H4 (cell line): ENCODE data around the gene TNKS2. TPM values are rescaled to one million over a fixed set of nuclear protein-coding genes. Genes with fewer than 3 reads are reported as not detected.
"Not testable (repeated sequence)": the region's sequence is repeated elsewhere in the genome, so short reads cannot be mapped to it uniquely, and the experiment has no call there.

Experiments
- DNase-seq: peaks from one replicate; pipeline ENCODE4 v3.0.0-alpha.2; 2015; ENCODE audit warnings: low spot score
- total RNA-seq: library from RNA; depleted of rRNA; stranded (reverse); fragments of >200 nt; shearing (Covaris generic); gene quantifications from 2 replicates; pipeline ENCODE4 v1.2.3, GENCODE V29; 2014

The TNKS2 gene
- total RNA-seq, 1 experiment from 2014 or later, result 13.1 TPM

DNA sequence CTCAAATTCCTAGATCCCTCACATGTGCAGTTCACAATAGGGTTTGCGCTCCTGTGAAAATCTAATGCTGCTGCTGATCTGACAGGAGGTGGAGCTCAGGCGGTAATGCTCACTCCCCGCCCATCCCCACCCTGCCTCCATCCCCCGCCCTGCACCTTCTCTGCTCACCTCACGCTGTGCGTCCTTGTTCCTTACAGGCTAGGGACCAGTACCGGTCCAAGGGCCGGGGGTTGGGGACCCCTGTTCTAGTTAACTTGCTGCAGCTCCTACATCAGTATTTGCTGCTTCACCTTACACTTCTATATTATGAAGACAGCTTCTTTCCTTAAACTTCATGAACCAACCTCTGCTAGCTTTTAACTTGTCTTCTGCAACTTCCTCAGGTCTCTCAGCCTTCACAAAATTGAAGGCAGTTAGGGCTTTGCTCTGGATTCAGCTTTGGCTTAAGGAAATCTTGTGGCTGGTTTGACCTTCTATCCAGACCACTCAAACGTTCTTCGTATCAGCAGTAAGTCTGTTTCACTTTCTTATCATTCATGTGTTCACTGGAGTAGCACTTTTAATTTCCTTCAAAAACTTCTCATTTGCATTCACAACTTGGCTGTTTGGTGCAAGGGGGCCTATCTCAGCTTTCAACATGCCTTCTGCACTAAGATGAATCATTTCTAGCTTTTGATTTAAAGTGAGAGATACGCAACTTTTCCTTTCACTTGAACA lies 1.7 kb upstream of the TNKS2 start:
- no peak for DNase-seq

DNA sequence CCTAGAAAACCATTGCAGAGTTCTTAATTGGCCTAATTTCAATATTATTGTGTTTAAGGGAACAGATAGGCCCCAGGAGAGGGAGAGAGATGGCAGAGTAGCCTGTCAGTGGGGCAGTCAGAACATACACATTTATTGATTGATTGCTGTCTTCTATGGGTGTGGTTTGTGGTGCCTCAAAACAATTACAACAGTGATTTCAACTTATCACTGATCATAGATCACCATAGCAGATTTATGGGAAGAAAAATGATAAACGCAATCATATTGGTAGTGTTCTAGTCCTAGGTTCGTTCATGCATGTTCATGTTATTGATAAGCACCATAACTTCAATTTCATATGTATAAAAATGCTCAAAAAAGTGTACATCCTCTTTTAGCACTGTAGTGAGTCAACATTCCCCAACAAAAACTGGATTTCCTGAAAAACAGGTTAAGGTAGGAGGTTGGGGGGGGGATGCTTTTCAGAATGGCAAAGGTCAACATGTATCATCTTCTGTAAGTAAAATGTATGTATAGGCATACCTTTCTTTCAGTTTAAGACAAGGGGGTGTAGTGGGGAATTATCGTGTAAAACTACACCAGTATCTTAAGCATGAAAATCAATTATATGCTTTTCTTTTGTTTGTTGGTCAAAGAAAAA lies 1.1 kb upstream of the TNKS2 start:
- DNase-seq, result no peak

DNA sequence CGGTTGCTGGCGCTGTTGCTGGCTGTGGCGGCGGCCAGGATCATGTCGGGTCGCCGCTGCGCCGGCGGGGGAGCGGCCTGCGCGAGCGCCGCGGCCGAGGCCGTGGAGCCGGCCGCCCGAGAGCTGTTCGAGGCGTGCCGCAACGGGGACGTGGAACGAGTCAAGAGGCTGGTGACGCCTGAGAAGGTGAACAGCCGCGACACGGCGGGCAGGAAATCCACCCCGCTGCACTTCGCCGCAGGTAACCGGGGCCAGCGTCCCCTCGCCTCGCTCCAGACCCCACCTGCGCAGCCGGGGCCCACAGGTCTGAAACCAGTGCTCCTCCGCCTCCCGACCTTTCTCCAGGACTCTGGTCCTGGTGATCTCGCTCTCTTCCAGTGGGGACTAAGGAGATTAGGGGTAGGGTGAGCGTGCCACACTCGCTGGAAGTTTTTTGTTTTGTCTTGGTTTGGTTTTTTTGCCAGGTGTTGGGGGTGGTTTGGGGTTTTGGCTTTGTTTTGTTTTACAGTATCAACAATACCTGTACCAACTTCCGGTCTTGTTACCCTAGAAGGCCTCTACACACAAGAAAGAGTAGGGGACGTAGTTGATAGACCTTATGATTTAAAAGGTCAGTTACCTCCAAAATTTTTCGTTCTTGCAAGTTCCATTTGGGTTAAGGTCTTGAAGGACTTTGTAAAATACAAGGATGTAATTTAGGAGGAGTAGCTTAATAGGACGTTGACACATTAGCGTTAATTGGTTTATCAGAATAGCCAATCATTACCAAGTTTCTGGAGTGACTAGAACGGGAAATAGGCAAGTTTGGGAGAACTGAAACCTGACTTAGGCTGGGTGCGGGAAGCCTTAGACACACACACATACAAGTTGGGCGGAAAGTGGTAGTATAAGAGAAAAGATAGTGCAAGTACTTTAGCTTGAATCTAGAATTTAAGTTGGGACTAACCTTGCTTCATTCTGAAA lies 704 bp downstream of the TNKS2 start:
- no peak for DNase-seq

DNA sequence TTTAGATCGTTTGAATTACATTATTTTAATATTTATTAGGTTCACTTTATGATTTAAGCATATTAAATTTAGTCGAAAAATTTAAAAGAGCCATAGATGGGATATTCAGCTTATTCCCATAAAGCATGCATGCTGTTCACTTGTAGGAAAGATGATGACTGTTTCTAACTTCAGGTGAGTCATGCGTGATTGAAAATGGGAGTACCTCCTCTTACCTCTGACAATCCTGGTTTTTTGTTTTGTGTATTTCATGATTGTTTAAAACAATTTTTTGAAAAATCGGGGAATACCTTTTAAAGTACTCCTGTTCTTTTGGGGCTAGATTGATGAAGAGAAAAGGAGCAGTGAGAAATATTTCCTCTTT lies 1.4 kb downstream of the TNKS2 start:
- no peak for DNase-seq

DNA sequence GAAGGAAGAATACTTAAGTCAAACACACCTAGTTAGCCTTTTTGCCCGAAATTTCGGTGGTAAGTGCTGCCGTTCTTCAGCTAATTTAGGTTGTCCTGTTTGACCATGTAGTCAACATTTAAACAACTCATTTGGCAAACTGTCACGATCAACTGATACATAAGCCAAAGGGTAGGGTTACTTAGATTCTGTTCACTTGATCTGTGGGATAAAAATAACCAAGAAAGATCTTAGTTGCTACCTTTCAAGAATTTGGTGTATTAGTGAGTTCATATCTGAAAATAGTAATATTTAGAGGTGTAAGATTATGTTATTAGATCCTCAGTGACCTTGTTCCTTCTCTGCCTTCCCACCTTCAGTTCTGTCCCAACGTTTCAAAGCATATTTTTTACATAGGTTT lies 2.0 kb downstream of the TNKS2 start:
- no peak for DNase-seq

DNA sequence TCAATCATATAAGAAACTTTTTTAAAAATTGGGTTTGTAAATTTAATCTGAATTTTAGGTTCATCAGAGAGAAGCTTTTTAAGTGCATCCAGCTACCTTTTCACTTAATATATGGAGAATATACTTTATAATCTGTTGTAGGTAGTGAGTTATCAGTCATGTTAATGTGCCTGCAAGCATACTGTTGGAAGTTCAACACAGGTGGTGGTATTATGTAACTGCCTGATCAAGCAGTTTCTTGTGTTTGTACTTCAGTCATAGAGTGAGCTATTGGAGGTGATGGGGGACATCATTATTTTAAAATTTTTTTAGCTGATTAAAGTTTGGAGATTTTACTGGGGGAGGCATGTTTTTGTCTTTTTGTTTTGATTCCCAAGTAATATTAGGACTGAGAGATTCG lies 2.5 kb downstream of the TNKS2 start:
- DNase-seq, result no peak

DNA sequence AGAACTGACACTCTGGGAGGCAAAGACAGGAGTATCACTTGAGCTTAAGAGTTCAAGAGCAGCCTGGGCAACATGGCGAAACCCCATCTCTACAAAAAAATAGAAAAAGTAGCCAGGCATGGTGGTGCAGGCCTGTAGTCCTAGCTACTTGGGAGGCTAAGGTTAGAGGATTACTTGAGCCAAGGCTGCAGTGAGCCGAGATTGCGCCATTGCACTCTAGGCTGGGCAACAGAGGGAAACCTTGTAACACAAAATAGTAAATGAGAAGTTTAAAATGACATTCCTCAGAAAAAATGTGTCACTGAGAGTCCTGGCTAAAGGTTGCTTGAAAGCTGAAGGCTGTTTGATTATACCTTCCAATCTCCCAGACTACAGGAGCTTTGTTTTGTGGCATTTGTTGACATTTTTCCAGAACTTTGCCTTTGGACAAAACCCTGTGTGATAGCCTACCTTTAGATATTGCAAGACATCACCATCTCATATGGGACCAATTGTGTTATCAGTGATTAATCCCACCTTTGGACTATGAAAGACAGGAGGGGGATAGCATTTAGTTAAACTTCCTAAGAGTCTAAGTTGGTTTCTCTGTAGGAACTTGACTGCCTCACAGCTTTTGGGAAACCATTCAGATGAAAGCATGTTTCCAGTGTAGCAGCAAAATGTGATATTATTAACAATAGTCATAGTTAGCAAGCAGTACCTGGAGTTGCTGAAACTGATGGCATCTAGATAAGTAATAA lies 5.3 kb downstream of the TNKS2 start:
- DNase-seq, result no peak

DNA sequence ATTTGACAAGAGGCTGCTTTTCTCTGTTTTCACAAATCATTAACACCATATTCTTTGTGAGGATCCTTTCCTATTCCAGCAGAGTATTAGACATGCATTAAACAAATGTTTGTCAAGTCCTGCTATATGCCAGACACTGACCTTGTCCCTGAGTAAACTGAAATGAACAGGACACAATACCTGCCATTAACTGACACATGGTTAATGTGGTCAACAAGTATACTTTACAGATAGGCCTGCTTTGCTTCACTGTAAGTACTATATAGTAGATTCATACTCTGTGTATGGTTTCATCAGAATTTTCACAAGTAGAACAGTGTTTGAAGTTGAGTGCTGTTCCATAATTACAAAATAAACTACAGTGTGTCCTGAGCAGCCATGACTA lies 5.9 kb downstream of the TNKS2 start:
- DNase-seq, result no peak

DNA sequence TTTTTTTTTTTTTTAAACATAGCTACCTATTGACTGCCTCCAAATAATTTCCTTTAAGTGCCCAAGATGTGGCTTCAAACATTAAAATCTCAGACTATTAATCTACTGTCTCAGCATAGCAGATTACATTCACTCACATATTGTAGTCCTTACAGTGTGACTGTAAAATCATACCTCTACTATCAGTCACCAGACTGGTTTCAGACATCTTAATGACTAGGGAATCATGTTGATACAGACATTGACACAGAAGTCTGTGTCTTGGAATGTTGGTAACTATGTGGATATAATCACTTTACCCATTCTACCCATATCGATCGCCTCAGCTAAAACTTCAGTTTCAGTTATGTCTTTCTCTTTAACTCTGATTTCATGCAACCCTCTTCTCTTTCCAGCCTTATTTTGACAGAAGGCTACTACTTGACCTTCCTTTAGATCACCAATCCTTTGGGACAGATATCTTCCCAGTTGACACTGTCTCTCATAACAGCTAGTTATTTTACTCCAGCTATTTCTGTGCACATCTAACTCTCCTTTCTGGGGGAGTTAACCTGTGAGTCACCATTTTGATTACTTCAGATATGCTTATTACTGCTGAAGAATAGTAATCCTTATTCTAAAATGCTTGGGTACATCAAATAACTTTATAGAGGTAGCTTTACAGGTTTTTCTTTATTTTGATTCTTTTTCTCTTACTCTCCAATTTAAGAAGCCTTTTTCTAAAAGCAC lies 7.0 kb downstream of the TNKS2 start:
- DNase-seq, result no peak

DNA sequence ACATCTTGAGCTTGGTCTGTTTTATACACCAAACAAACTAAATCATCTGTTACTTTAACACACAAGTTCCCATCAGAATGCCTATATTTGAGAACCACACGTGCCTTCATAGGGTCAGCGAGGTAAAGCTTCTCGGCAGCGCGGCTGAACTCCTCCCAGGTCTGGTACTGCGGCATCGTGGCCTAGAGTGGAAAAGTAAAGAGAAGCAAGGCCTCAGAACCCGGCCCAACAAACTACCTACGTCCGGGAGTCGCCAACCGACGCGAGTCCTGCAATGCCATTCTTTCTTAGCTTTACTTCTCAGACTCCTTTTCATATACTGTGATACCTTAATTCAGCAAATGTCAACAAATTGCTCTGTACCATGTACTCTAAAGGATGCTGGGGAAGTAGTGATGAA lies 9.0 kb downstream of the TNKS2 start:
- not testable (repeated sequence) for DNase-seq

DNA sequence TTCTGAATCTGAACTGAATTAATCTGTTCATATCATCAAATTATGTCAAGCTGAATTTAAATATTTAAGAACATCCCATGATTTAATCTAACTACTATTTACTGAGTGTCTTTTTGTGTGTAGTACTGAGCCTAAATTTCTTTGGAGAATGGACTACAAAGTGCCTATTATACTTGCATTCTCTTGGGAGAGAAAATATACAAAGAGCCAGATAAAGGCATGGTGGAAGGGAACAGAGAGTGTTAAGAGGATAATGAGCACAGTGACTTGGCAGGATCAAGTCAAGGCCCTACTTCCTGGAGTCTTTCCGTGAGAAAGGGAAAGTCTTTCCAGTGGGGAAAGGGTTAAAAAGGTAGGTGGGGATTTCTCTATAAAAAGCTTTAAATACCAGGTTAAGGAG lies 15.0 kb downstream of the TNKS2 start:
- DNase-seq, result no peak

DNA sequence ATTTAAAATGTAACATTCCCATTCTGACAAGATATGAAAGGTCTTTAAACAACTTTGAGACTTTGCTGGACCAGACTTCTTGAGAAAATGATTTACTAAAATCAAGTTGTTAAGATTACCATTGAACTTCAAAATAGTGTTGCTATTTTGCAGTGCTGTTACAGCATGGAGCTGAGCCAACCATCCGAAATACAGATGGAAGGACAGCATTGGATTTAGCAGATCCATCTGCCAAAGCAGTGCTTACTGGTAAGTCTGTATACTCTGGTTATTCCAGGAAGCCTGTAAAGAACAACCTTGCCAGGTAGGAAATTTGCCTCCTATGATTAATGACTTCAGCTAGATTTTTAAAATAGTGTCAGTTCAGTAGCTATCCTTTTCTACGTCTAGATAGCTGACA lies 18.8 kb downstream of the TNKS2 start:
- no peak for DNase-seq

DNA sequence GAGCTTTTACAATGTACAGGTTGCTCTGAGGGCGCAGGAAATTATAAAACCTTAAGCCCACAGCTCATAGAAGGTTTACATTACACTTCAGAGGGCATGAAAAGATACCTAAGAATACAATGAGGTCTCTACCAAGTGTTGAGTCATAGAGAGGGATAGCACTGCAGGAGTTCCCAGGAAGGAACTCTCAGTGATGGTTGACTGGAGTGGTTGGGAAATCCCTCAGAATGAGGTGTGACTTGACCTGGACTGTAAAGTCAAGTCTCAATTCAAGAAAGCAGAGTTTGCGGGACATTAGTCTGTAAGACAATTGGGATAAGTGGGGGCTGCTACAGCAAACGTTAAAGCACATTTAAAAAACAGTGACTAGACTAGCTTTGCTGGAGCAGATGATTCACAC lies 21.9 kb downstream of the TNKS2 start:
- no peak for DNase-seq

DNA sequence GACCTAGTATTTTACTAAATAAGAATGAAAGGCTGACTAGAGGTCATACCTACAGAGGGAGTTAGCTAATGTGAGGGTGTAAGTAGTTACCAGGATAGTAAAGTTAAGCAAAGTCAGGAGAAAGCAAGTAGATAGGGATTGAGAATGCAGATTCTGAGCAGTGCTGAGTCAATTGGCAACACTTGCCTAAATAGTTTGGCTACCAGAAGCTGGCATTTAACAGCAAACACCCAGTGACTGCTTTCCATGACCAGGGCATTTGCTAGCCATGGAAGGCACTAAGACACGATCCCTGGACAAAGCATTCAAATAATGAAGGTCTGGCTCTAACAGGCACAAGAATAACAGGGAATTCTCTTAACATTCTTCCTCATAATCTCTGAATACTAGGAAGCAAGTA lies 25.9 kb downstream of the TNKS2 start:
- no peak for DNase-seq

DNA sequence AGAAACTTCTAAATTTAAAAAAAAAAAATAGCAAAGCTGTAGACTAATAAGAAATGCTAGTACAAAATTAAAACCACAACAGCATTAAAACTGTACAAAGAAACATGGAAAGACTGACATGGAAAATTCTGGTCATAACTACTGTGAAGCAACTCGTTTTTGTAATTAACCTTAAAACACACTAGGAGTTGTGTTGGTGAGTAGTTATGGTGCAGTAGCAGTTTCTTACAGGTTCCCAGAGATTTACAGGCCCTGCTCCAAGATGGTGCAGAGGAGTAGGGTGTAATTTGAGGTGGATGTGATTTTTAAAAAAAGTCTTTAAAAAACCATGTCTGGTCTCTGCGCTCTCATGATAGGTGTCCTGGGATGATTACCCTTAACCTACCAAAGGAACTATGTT lies 31.0 kb downstream of the TNKS2 start:
- DNase-seq, result no peak

DNA sequence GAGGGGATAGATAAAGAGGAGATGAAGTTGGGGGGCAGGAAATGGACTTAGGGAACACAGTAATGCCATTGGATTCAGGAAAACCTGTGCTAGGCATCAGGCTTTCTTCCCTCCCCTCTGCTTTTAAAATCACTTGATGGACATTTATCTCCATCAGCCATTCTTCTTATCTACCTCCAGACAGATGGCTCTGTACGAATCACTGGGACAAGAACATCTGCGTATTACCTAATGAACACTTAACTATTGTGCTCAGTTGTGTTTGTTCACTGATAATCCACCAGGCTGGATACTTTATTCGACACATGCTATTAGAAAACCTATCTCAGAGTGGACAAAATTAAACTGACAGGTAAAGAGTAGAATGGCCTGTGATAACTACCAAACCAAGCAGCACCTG lies 40.0 kb downstream of the TNKS2 start:
- no peak for DNase-seq

DNA sequence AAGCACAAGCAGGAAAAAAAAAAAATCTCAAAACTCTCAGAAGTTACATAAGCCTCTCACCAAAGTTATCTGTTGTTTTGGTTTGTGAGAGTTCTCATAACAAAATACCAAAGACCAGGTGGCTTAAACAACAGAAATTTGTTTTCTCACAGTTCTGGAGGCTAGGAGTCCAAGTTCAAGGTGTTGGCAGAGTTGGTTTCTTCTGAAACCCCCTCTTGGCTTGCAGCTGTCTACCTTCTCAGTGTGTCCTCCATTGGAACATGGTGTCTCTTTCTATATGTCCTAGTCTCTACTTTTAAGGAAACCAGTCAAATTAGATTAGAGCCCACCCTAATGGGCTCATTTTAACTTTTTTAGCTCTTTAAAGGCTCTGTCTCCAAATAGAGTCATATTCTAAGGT lies 44.9 kb downstream of the TNKS2 start:
- no peak for DNase-seq

DNA sequence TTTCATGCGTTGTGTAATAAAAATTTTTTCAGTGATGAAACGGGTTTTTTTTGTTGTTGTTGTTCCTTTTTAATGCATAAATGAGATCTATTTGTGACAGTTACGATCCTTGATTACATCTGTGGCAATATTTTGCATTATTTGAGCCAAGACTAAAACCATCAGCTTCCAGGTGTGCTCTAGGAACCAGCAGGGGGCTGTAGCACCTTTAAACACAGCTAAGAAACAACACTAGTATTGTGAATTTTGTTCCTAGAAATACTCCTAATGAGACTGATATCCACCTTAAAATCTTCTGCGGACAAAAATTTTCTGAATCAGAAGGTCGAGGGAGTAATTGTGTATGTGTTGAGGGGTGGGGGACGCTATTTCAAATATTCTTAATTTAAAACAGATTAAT lies 58.4 kb downstream of the TNKS2 start:
- DNase-seq, result no peak

DNA sequence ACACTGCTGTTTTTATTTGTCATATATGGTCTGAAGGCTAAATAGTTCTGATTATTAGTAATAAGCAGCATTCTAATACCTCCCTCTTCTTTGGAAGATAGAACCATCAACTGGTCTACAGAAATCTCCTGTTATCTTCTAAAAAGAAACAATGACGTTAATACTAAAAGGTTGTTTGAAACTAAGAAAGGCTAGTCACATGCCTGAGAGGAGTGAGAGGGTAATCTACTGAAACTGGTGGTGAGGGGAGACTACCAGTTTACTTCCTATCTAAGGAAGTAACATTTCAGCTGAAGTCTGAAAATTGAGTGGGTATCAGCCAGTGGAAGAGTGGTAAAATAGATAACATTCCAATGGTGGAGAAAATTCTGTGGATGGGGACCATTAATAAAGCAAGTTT lies 62.7 kb downstream of the TNKS2 start:
- no peak for DNase-seq

DNA sequence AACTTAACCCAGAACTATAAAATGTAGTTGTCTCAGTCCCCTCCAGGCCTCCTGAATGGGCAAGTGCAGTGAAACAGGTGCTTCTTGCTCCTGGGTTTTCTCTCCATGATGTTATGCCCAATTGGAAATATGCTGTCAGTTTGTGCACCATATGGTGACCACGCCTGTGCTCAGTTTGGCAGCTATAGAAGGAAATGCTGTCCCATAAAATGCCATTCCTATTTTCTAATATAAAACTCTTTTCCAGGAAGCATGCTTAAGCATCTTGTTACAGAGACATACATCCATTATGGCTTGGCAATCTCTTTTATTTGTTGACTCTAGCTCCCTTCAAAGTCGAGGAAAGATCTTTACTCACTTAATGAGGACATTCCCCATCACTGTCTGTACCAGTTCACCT lies 65.9 kb downstream of the TNKS2 start:
- DNase-seq, result no peak

DNA sequence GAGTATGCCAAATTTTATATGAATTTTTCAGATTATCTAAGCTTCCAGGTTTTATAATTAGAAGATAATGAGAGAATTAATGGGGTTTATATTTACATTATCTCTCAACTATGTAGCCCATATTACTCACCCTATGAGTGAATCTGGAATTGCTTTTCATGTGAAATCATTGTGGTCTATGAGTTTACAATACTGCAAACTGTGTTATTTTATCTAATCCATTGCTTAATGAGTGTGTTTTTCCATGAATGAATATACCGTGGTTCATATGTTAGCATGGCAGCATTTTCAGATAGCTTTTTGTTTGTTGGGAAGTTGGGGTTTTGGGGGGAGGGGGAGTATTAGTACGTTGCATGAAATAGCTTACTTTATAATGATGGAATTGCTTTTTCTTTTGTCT lies 66.5 kb downstream of the TNKS2 start:
- DNase-seq, result no peak
